Adipose tissue (tissue), 3 donors: ENCODE data around the gene DDAH2. TPM values are rescaled to one million over a fixed set of nuclear protein-coding genes. Genes with fewer than 3 reads are reported as not detected.

Source experiments
- H3K27ac ChIP-seq: one replicate; pipeline ENCODE4 v1.5.1; 2013; ENCODE audit warnings: low read depth, low read length
- WGBS, 3 donors: extraction: QIAGEN DNeasy Blood & Tissue Kit; methylation state at CpG; one replicate each; pipeline ENCODE4 v1.1.7; 2013; 5-methylcytosine and 5-hydroxymethylcytosine counted together
- polyA plus RNA-seq, 3 donors: library from polyadenylated mRNA; stranded (reverse); fragments of 200-250 nt; gene quantifications; one replicate each; pipeline ENCODE4 v1.2.3, GENCODE V29; 2013
- donor health status: healthy with polysubstance abuse.
- donor health status: Bipolar disorder and iron deficiency.
- donor health status: healthy.

Gene DDAH2, protein sequence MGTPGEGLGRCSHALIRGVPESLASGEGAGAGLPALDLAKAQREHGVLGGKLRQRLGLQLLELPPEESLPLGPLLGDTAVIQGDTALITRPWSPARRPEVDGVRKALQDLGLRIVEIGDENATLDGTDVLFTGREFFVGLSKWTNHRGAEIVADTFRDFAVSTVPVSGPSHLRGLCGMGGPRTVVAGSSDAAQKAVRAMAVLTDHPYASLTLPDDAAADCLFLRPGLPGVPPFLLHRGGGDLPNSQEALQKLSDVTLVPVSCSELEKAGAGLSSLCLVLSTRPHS
- polyA plus RNA-seq, result 100 to 1,000 TPM in 2 of 3 donors, 10 to 100 TPM in 1; 21.9 to 213 (median 122) TPM

- peak within 1 kb of the TSS; percentile 17 for H3K27ac ChIP-seq
- WGBS, 3 donors, result 17 to 19% (median 17%) methylated on average over 36 of the region's 36 CpGs
These were observed at the start of gene DDAH2 for GRCh38 chr6:31728767-31729514. TSS of gene DDAH2 (minus strand) at chr6:31729299. CDS start at chr6:31729161, 138 bp downstream.

DNA sequence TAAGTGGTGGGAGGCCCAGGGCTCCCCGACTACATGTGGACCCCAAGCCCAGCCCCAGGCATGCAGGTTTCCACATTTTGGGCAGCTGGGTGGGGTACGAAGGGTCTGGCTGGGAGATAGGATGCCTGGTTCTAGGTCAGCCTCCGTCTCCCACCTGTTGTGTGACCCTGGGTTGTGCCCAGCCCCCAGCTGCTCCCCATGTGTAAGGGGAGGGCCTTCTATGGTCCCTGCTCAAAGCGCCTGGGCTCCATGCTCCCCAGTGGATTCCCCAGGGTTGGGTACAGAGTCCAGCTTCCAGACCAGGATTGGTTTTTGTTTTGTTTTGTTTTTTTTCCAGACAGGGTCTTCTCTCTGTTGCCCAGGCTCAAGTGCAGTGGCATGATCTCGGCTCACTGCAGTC lies 49.1 kb upstream of the DDAH2 start:
- 84 to 99% (median 96%) methylated on average over 5 of the region's 5 CpGs for WGBS, 3 donors
- no peak overlapping the region for H3K27ac ChIP-seq

DNA sequence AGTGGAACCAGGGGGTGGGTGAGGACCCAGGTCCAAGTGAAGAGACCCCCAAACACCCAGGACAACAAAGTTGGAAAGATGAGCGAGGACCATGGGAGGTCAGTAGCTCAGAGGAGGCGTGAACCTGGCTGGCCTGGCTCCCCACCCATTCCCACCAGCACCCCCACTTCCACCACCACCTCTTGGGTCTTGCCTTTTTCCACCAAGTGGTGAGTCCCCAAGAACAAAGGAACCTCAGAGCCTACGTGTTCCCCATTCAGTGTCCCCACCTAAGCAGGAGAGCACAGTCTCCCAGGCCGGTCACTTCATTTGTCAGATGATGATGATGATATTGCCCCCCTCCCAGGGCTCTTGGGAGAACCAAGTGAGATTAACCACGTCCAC lies 48.6 kb upstream of the DDAH2 start:
- no peak overlapping the region for H3K27ac ChIP-seq
- WGBS, 3 donors, result 88 to 95% (median 91%) methylated on average over 5 of the region's 5 CpGs

- WGBS, 3 donors, result 9 to 15% (median 13%) methylated on average over 14 to 15 of the region's 15 CpGs
These were observed 48.0 kb upstream of the DDAH2 start, which contains the start of gene VWA7 for GRCh38 chr6:31776989-31777666. TSS of gene VWA7 (minus strand) at chr6:31777328. CDS start at chr6:31776779, 549 bp downstream.

DNA sequence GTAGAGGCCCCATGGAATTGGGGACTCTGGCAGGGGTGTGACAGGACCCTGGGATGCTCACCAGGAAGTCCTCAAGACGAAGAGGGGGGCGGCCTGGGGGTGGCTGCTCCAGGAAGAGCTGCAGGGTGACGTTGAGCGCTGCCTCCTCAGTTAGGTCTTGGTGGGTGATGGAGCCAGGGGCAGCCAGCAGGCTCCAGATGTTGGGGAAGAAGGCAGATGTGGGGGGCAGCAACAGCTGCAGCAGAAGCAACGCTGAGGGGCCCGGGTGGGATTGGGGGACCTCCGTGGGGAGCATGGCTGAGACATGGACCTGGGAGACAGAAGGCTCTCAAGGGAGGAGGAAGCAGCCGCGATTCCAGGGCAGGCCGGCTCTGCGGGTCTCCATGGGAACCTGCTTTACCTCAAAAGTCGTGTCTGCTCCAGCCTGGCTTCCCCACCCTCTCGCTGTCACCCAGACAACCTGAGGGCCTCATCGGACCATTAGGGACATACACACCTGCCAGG lies 47.4 kb upstream of the DDAH2 start:
- H3K27ac ChIP-seq, result no peak overlapping the region
- WGBS, 3 donors, result 27 to 43% (median 28%) methylated on average over 10 to 14 of the region's 14 CpGs

More at GRCh38 chr6:31776989-31777666, 48.0 kb upstream of the DDAH2 start, which contains the start of gene VWA7:
- H3K27ac ChIP-seq, result no peak within 1 kb of the TSS

DNA sequence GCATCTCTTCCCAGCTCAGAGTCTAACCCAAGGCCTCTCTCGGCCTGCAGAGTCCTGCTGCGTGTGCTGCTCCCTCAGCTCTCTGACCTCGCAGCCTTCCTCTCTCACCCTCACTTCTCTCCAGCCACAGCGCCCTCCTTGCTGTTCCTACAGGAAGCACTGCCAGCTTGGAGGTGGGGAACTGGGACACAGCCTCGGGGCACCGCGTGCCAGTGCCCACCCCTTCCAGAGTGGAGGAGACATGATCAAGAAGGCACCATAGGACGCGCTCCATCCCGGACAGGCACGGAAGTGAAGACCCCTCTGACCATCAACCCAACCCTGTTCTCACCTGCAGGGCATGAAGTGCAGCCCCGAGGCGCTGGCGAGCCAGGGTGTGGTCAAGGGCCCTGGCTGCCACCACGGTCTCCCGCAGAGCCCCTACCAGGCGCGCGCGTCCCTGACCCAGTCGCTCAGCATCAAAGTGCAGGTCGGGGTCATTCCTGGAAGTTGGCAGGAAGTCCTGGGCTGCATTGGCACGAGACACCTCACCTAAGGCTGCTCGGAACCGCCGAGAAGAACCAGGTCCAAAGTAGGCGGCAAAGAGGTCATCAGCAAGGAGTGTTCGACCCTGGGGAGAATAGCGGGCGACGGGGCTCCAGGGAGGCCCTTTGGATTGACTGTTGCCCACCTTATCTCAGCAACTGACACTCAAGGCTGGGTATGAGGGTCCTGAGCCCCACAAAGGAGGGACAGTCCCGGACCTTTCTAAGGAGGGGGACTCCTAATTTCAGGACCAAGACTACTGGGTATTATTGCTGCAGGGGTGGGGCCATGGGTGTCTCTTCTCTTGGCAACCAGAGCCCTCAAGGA lies 46.8 kb upstream of the DDAH2 start:
- WGBS, 3 donors, result 88 to 89% (median 89%) methylated on average over 32 of the region's 32 CpGs
- no peak overlapping the region for H3K27ac ChIP-seq

GRCh38 chr6:31775184-31775583 lies 46.1 kb upstream of the DDAH2 start:
- no peak overlapping the region for H3K27ac ChIP-seq
- 60 to 80% (median 65%) methylated on average over 4 of the region's 4 CpGs for WGBS, 3 donors

- WGBS, 3 donors, result 67 to 82% (median 77%) methylated on average over 4 of the region's 4 CpGs
- H3K27ac ChIP-seq, result no peak overlapping the region
These were observed 42.9 kb upstream of the DDAH2 start for GRCh38 chr6:31771992-31772358.

DNA sequence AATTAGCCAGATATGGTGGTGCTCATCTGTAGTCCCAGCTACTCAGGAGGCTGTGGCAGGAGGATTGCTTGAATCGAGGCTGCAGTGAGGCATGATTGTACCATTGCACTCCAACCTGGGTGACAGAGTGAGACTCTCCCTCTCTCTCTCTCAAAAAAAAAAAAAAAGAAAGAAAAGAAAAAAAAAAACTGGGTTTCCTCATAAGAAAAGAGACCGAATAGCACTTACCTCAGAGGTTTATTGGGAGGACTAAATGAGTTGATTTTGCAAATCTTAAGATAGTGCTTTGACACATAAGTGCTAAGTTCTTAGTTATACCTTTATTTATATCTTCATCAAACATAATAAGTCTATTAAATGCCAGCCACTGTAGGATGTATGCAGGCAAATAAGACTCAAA lies 41.8 kb upstream of the DDAH2 start:
- no peak overlapping the region for H3K27ac ChIP-seq
- WGBS, 3 donors, result 76 to 90% (median 83%) methylated on average over 2 of the region's 2 CpGs

- WGBS, 3 donors, result 48 to 61% (median 56%) methylated on average over 12 of the region's 12 CpGs
- H3K27ac ChIP-seq, result no peak overlapping the region
These were observed 40.7 kb upstream of the DDAH2 start for GRCh38 chr6:31769684-31770371.

- H3K27ac ChIP-seq, result no peak overlapping the region
- WGBS, 3 donors, result 85 to 89% (median 88%) methylated on average over 18 of the region's 18 CpGs
These were observed 39.5 kb upstream of the DDAH2 start for GRCh38 chr6:31768363-31769257.

DNA sequence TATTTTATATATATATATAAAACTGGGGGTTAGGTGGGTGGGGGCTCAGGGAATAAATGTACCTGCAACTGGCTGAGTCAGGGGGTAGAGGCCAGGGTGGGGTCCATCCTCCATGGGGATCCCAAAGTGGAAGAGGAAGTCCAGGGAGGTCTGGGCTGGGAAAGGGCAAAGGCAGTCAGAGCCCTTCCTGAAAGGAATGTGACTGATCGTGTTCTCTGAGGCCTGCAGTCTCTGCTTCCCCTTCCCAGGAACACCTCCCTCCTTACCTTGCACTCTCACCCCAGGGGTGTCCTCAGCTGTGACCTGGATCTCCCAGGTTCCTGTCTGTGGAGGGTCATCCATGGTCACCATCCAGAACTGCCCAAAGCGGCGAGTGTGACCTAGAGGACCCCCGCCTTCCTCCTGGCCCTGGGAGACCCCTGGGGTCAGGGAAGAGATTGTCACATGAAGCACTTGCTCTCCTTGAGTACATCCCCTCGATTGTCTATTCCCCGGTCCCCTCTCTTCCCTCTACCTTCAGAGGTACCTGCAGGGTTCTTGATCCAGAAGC lies 38.1 kb upstream of the DDAH2 start:
- no peak overlapping the region for H3K27ac ChIP-seq
- 75 to 84% (median 80%) methylated on average over 6 of the region's 6 CpGs for WGBS, 3 donors

DNA sequence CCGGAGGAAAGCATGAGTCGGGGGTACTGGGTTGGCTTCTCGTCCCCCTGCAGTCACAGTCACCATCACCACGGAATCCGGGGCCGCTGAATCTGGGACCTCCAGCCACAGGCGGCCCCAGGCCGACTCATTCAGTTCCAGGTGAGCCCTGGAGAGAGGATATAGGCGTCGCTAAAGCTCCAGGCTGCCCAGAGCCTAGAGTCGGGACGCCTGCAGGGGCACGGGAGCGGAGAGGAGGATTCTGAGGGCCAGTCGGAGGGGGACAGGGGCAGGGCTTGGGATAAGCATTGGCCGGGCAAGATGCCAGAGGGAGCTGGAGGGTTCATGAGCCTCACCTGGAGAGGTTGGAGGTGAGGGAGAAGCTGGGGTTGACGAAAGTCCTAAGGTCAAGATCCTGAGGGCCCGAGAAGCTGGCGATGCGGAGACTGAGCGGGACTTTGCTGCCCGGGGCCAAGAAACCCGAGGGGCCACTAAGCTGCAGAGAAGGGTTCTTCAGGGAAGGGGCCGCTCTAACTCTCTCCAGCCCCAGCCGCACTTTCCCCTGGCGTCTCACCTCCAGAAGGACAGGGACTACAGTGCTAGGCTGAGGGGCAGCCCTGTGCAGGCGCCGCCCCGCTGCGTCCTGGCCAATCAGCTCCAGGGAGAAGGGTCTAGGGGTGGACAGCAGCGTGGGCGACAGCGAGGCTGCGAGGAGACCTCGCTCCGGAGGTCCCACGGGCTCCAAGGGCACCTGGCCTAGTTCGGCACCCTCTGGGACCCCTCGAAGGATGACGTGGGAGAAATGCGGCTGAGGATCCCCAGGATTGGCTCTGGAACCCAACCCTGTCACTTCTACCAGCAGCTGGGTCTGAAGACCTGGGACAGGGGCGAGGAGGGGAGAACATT lies 37.1 kb upstream of the DDAH2 start:
- H3K27ac ChIP-seq, result no peak overlapping the region
- 36 to 62% (median 62%) methylated on average over 42 of the region's 42 CpGs for WGBS, 3 donors

- H3K27ac ChIP-seq, result no peak overlapping the region
- 87 to 91% (median 87%) methylated on average over 9 of the region's 9 CpGs for WGBS, 3 donors
These were observed 36.4 kb upstream of the DDAH2 start for GRCh38 chr6:31765559-31765909.

- 78 to 83% (median 83%) methylated on average over 4 of the region's 4 CpGs for WGBS, 3 donors
These were observed 35.1 kb upstream of the DDAH2 start for GRCh38 chr6:31764198-31764597.

GRCh38 chr6:31763619-31763940 lies 34.5 kb upstream of the DDAH2 start:
- H3K27ac ChIP-seq, result no peak overlapping the region
- WGBS, 3 donors, result 35 to 39% (median 36%) methylated on average over 1 of the region's 1 CpG

More at GRCh38 chr6:31764198-31764597, 35.1 kb upstream of the DDAH2 start:
- no peak overlapping the region for H3K27ac ChIP-seq
